ENCODE results near the gene FAM8A1.

FAM8A1 gene

GRCh38 chr6:17648745-17649144, 48.6 kb downstream of the FAM8A1 start:
- in situ Hi-C loops (cut with MboI; ENCODE audit: low pct_unique_long_range_greater_than_20kb, low sequenced_read_pairs, unreplicated experiment), result no loop called here
- no peak for TF ChIP-seq CTCF (IDR thresholded peaks at IDR 0.05; ENCODE audit: extremely low read depth, insufficient read depth, missing control alignments)
- no peak for DNase-seq (ENCODE audit: low spot score)

GRCh38 chr6:17650656-17651309, 50.7 kb downstream of the FAM8A1 start:
- DNase-seq (ENCODE audit: low spot score), result no peak
- in situ Hi-C loops (cut with MboI; ENCODE audit: low pct_unique_long_range_greater_than_20kb, low sequenced_read_pairs, unreplicated experiment), result no loop called here
- no peak for TF ChIP-seq CTCF (IDR thresholded peaks at IDR 0.05; ENCODE audit: extremely low read depth, insufficient read depth, missing control alignments)

GRCh38 chr6:17653198-17653882, 53.2 kb downstream of the FAM8A1 start:
- in situ Hi-C loops (cut with MboI; ENCODE audit: low pct_unique_long_range_greater_than_20kb, low sequenced_read_pairs, unreplicated experiment), result no loop called here
- TF ChIP-seq CTCF (IDR thresholded peaks at IDR 0.05; ENCODE audit: extremely low read depth, insufficient read depth, missing control alignments), result no peak
- no peak for DNase-seq (ENCODE audit: low spot score)

GRCh38 chr6:17656092-17656491, 56.0 kb downstream of the FAM8A1 start:
- DNase-seq (ENCODE audit: low spot score), result no peak
- in situ Hi-C loops (cut with MboI; ENCODE audit: low pct_unique_long_range_greater_than_20kb, low sequenced_read_pairs, unreplicated experiment), result no loop called here
- no peak for TF ChIP-seq CTCF (IDR thresholded peaks at IDR 0.05; ENCODE audit: extremely low read depth, insufficient read depth, missing control alignments)

- in situ Hi-C loops (cut with MboI; ENCODE audit: low pct_unique_long_range_greater_than_20kb, low sequenced_read_pairs, unreplicated experiment), result no loop called here
- TF ChIP-seq CTCF (IDR thresholded peaks at IDR 0.05; ENCODE audit: extremely low read depth, insufficient read depth, missing control alignments), result no peak
- DNase-seq (ENCODE audit: low spot score), result no peak
These were observed 56.5 kb downstream of the FAM8A1 start for GRCh38 chr6:17656644-17657043.
